ENCODE measurements around the gene RTF1. TPM values are rescaled to one million over a fixed set of nuclear protein-coding genes. Genes with fewer than 3 reads are reported as not detected.
A peak's percentile ranks its signal among the peaks of the same experiment; 100 is the strongest.

The RTF1 gene
- total and polyA plus RNA-seq, 2 experiments from 2014 or later = 39.7 to 89.1 TPM

DNA sequence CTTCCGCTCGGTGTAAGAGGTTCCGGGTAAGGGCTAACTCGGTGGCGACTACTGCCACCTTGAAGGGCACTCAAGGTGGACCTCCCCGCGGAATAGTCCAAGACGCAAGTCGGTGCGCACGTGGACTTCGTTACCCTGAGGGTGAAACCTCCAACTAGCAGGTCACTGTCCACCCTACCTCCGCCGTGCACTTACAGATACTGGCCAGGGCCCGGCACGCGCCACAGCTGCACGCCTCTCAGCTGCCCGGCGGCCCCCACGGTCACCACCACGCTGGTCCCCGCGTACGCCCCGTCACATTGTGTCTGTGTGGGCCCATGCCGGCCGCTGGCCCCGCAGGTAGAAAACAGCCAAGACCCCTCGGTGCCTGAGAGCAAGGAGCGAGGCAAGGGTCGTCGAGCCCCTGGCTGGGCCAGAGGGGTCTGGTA, 95.6 kb downstream of the RTF1 start:
- Histone ChIP-seq H3K9me3 (ENCODE audit: low read depth) (no peaks in the 10 kb centered on the region), H3K36me3 (peaks cover 2% of the 10 kb centered on the region), H3K27ac (no peak overlapping the region), H3K4me1 (ENCODE audit: low read depth) (peaks cover 6% of the 10 kb centered on the region), H3K4me3 (peak overlapping the region; percentile 39), H3K27me3 (peaks cover 63% of the 10 kb centered on the region)
- DNase-seq (ENCODE audit: low read depth in 1 of 2, low spot score in 1 of 2) = no peak
- TF ChIP-seq, protein P1, sequence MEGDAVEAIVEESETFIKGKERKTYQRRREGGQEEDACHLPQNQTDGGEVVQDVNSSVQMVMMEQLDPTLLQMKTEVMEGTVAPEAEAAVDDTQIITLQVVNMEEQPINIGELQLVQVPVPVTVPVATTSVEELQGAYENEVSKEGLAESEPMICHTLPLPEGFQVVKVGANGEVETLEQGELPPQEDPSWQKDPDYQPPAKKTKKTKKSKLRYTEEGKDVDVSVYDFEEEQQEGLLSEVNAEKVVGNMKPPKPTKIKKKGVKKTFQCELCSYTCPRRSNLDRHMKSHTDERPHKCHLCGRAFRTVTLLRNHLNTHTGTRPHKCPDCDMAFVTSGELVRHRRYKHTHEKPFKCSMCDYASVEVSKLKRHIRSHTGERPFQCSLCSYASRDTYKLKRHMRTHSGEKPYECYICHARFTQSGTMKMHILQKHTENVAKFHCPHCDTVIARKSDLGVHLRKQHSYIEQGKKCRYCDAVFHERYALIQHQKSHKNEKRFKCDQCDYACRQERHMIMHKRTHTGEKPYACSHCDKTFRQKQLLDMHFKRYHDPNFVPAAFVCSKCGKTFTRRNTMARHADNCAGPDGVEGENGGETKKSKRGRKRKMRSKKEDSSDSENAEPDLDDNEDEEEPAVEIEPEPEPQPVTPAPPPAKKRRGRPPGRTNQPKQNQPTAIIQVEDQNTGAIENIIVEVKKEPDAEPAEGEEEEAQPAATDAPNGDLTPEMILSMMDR (IDR thresholded peaks at IDR 0.05; ENCODE audit: low read depth, low read length) = no peak

DNA sequence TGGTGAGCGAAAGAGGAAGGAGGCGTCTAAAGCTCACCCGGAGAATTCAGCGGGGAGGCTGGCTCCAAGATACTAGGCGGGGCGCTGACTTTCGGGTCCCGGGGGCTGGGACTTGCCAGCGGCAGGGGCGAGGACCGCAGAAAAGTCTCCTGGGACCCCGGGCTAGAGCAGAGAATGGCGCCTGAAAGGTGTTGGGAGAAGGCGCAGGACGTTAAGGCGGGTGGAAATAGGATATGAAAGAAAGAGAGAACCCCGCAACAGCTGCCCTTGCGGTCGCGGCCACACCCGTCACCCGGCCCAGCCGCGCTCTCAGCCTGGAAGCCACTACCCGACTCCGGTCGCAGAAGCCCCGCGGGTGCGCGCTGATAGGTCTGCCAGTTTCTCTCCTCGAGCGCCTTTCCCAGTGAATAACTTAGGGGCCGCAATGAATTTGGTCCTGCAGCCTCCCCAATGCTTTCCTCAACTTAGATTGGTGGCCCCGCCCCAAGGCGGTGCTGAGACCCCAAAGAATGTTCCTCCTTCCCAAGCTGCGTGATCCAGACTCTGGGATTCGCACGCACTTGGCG, 96.1 kb downstream of the RTF1 start:
- peaks cover 58% of the 10 kb centered on the region for H3K27me3 ChIP-seq
- TF ChIP-seq, protein P1 (IDR thresholded peaks at IDR 0.05; ENCODE audit: low read depth, low read length) = no peak

DNA sequence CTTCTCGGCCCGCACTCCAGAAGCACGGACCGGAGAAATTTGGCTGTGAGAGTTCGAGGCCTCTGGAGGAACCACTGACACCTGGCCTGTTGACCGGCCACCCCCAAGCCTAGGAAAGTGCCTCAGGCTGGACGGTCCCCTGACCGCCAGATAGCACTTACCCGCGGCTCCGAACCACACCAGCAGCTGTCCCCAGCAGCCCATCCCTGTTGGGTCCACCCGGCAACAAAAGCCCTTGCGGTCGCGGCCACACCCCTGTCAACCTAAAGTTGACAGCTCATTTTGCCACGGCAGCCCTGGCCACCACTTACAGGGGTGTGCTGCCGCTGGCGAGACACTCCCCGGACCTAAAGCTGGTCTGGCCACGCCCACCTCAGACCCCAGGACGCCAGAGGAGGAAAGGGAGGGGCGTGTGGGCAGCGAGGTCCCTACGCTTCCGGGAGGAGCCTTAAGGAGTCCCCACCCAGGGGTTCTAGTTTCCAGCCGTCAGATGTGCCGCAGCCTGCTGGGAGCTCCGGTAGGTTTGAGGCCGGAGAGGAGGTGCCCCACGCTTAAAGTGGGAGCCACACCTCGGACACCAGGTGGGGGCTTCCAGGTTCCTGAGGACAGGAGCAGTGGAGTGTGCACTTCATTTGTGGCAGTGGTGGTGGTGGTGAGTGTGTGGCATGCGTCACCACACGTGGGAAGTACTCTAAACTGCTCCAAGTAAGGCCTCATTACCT, 96.8 kb downstream of the RTF1 start, which contains the start of gene LTK:
LTK (minus strand) TSS at position 322 of the 722 bp plus-strand sequence; CDS start at position 204, 118 bp downstream.
- Histone ChIP-seq H3K9me3 (ENCODE audit: low read depth) (no peaks in the 10 kb centered on the region), H3K4me3 (peak within 1 kb of the TSS; percentile 39), H3K27me3 (peaks cover 52% of the 10 kb centered on the region), H3K4me1 (ENCODE audit: low read depth) (peaks cover 6% of the 10 kb centered on the region), H3K27ac (no peak within 1 kb of the TSS), H3K36me3 (peaks cover 6% of the 10 kb centered on the region)
- TF ChIP-seq, protein P1 (IDR thresholded peaks at IDR 0.05; ENCODE audit: low read depth, low read length) = no peak
- peak in 1 of 2 donors; percentile 74 for DNase-seq (ENCODE audit: low read depth in 1 of 2, low spot score in 1 of 2)

More for the DNA sequence above, 96.1 kb downstream of the RTF1 start:
- Histone ChIP-seq H3K4me1 (ENCODE audit: low read depth) (peaks cover 6% of the 10 kb centered on the region), H3K36me3 (peaks cover 6% of the 10 kb centered on the region), H3K4me3 (peak overlapping the region; percentile 39), H3K27ac (no peak overlapping the region), H3K9me3 (ENCODE audit: low read depth) (no peaks in the 10 kb centered on the region)
- DNase-seq (ENCODE audit: low read depth in 1 of 2, low spot score in 1 of 2) = peak in 1 of 2 donors; percentile 60

DNA sequence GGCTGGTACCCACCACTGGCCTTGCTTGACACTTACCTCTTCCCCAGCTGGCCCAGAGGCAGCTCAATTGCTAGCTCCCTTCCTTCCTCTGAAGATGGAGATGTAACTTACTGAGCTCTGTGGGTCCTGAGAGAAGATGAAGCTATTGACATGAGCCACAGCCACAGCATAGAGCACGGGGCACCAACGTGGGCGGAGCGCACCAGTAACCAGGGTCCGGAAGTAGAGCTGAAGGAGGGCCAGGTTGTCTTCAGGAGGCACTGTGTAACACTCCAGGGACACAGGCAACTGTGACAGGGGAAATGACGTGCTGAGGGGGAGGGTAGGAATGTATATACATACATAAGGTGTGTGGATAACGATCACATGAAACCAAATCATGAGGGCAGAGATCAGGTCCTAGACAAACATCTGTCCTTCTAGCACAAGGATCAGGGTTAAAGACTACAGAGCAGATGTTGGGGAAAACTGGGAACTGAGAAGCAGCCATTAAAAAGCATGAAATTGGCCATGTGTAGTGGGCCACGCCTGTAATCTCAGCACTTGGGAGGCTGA, 101.1 kb downstream of the RTF1 start:
- no peaks in the 10 kb centered on the region for H3K4me1 ChIP-seq (ENCODE audit: low read depth)
- peaks cover 9% of the 10 kb centered on the region for H3K27me3 ChIP-seq
- no peak overlapping the region for H3K27ac ChIP-seq
- peaks cover 12% of the 10 kb centered on the region for H3K36me3 ChIP-seq
- DNase-seq (ENCODE audit: low read depth in 1 of 2, low spot score in 1 of 2) = no peak
- TF ChIP-seq, protein P1 (IDR thresholded peaks at IDR 0.05; ENCODE audit: low read depth, low read length) = no peak
- H3K9me3 ChIP-seq (ENCODE audit: low read depth) = no peaks in the 10 kb centered on the region
- no peak overlapping the region for H3K4me3 ChIP-seq

DNA sequence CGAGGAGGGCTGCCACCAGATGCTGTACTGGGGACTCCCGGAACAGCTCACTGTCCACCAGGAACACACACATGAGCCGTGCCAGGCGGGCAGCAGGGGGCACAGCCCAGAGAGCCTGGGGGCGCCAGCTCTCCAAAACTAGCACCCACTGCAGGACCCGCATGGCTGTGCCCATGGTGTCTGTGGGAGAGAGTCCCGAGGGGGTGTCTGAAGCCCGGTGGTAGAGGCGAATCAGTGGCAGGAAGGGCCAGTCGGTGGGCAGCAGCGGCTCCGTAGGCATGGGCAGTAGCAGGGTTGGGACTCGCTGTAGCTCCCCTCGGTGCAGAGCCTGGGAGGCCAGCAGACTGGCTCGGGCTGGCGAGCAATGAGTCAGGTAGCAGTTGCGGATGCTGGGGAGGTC, 103.7 kb downstream of the RTF1 start:
- Histone ChIP-seq H3K4me1 (ENCODE audit: low read depth) (no peaks in the 10 kb centered on the region), H3K36me3 (peaks cover 12% of the 10 kb centered on the region), H3K9me3 (ENCODE audit: low read depth) (no peaks in the 10 kb centered on the region), H3K27me3 (no peaks in the 10 kb centered on the region), H3K27ac (no peak overlapping the region), H3K4me3 (no peak overlapping the region)
- DNase-seq (ENCODE audit: low read depth in 1 of 2, low spot score in 1 of 2) = no peak
- TF ChIP-seq, protein P1 (IDR thresholded peaks at IDR 0.05; ENCODE audit: low read depth, low read length) = no peak
